Natural killer cell treated with Interleukin-12 subunit alpha and Interleukin-12 subunit beta and Interleukin-15 and Interleukin-18, amount 100 ng/mL, for 72 hours (primary cell): ENCODE results near the gene HOXB9. TPM values are rescaled to one million over a fixed set of nuclear protein-coding genes. Genes with fewer than 3 reads are reported as not detected.

Source experiments
- ATAC-seq, 2 donors: fragments of 150-1000 bp; cut with Tn5 transposase in 1 of 2; sonication (Bioruptor Pico), chemical (Tn5 transposase) in 1 of 2; 2 replicates each; pipeline ENCODE4 v1.10.0; 2021
- DNase-seq: peaks from one replicate; pipeline ENCODE4 v3.0.0; 2022; ENCODE audit warnings: low spot score
- H3K27ac Mint-ChIP-seq, 2 donors: 1 replicate in 1 of 2; 2 replicates in 1 of 2; pipeline ENCODE4 v1.8.0; 2022; ENCODE audit warnings: mixed read lengths in 2 of 2, mild to moderate bottlenecking in 1 of 2, moderate library complexity in 1 of 2
- H3K27me3 Mint-ChIP-seq, 2 donors: 1 replicate in 1 of 2; 2 replicates in 1 of 2; pipeline ENCODE4 v1.8.0; 2022; ENCODE audit warnings: mixed read lengths in 2 of 2
- H3K36me3 Mint-ChIP-seq: one replicate; pipeline ENCODE4 v1.8.0; 2022; ENCODE audit warnings: mixed read lengths
- H3K4me1 Mint-ChIP-seq, 2 donors: 1 replicate in 1 of 2; 2 replicates in 1 of 2; pipeline ENCODE4 v1.8.0; 2022; ENCODE audit warnings: low read depth in 2 of 2, mixed read lengths in 2 of 2, mild to moderate bottlenecking in 1 of 2
- H3K4me3 Mint-ChIP-seq: one replicate; pipeline ENCODE4 v1.8.0; 2022; ENCODE audit warnings: mixed read lengths
- H3K9me3 Mint-ChIP-seq: 2 replicates; pipeline ENCODE4 v1.8.0; 2022; ENCODE audit warnings: mixed read lengths
- total RNA-seq, 2 donors: library from RNA; stranded (reverse); gene quantifications; one replicate each; pipeline ENCODE4 v1.2.3, GENCODE V29; 2022

HOXB9 gene
- total RNA-seq, 2 donors from 2014 or later: 0.78 to 2.7 TPM

DNA sequence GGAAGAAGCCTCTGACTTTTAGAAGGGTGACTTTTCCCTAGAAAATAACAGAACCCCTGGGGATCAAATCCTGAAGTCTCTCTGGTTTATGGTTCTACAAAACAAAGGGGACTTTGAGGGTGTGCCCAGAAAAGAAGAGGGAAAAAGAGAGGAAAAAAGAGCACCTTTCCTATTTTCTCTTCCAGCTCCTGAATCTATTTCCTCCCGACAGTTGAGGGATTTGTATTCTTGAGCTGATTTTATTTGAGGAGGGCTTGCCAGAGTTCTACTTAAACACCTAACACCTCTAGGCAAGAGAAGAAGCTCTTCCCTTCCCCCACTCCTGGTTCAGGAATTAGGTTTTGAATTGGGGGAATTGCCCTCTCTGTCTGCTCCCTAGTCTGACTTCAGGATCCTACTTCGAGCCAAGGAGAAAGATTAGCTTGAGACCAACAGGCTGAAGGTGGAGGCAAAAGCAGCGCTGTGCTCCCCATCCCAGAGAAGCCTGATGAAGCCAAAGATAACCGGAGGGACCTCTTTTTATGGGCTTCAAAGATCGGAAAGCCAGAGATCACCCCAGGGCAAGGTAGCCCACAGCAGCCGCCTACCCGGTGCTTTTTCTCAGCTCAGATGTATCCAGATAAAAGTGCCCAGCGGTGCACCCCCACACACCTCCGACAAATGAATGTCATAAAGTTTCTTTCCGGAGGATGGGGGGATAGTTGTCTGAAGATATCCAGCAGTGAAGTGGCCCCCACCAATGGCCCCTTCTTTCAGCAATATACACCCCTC is 36.9 kb downstream of the HOXB9 start:
- Mint-ChIP-seq H3K27me3 (peaks cover 24 to 52% of the 10 kb centered on the region in 2 donors), H3K4me3 (no peak overlapping the region), H3K9me3 (no peaks in the 10 kb centered on the region), H3K4me1 (peaks cover 41 to 48% of the 10 kb centered on the region in 2 donors), H3K27ac (no peak overlapping the region), H3K36me3 (no peaks in the 10 kb centered on the region)
- ATAC-seq (no peak), DNase-seq (no peak)

DNA sequence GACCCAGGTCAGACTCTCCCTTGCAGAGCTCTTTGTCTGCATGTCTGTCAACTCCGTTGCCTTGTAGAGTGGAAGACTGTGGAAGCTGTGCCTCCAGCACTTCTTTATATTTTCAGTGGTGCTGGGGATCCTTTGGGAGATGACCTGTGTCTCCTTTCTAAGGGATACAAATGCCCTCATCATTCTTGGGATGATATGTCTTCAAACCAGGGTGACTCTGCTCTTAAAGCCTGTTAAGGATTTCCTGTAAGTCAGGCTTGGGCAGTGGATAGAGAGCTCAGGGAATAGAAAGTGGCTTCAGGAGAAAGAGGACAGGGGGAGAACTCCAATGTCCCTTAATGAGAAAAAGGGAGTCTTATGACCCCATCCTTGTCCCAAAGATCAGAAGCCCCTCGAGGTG is 37.6 kb downstream of the HOXB9 start:
- no peak overlapping the region for H3K4me3 Mint-ChIP-seq
- peaks cover 39 to 42% of the 10 kb centered on the region in 2 donors for H3K4me1 Mint-ChIP-seq
- ATAC-seq: no peak
- H3K36me3 Mint-ChIP-seq: no peaks in the 10 kb centered on the region
- peaks cover 24 to 57% of the 10 kb centered on the region in 2 donors for H3K27me3 Mint-ChIP-seq
- H3K9me3 Mint-ChIP-seq: no peaks in the 10 kb centered on the region
- DNase-seq: no peak
- no peak overlapping the region for H3K27ac Mint-ChIP-seq

DNA sequence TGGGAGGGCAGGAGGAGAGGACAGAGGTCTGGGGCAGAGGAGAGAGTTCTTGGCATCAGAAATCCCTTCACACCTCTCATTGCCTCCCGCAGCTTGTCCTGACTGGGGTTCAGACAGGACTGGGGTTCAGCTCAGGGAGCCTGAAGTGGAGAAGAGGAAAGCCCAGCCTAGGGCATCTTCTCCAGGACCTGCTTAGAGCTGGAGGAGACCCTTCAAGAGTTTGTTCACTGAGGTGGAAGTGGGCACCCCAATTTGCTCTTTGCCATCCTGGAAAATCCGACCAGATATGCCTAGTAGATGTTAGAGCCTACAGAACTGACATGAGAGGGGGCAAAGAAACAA is 38.1 kb downstream of the HOXB9 start:
- ATAC-seq: no peak
- no peaks in the 10 kb centered on the region for H3K9me3 Mint-ChIP-seq
- no peaks in the 10 kb centered on the region for H3K36me3 Mint-ChIP-seq
- H3K27me3 Mint-ChIP-seq: peaks cover 24 to 57% of the 10 kb centered on the region in 2 donors
- H3K27ac Mint-ChIP-seq: no peak overlapping the region
- peaks cover 37 to 40% of the 10 kb centered on the region in 2 donors for H3K4me1 Mint-ChIP-seq
- no peak for DNase-seq
- no peak overlapping the region for H3K4me3 Mint-ChIP-seq

DNA sequence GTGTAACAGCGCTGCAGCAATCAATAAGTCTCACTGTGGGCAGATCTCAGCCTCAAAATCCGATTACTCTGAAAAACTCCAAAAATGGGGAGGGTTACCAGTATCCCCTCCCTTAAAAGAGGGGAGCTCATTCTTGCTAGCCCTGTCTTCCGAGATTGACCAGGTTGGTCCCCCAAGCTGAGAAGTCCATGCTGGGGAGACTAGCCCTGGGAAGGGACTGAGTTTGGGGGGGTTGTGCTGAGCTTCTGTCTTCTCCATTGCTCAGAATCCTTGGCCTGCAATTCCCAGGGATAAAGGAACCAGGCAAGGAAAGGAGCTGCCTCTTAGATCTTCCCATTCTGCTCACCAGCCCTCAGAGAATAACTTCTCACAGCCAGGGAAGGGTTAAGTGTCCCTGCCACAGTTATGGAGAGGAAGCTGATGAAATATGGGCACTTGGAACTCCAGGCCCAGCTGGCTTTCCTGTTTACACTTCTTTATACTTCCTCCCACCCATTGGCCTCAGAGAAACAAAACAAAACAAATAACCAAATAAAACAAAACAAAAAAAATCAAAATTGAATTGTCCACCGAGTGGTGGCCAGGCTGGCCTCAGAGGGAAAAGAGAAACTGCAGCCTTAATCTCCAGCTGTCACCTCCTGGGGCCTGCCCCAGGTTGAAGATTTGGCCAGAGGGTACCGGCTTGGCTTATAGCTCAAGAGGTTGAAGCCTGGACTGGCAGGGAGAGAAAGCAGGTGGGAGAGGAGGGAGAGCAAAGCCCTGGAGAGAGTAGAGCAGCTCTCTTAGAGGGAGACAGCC is 38.7 kb downstream of the HOXB9 start:
- no peaks in the 10 kb centered on the region for H3K36me3 Mint-ChIP-seq
- no peak for DNase-seq
- H3K4me1 Mint-ChIP-seq: peaks cover 34 to 37% of the 10 kb centered on the region in 2 donors
- H3K27me3 Mint-ChIP-seq: peaks cover 24 to 57% of the 10 kb centered on the region in 2 donors
- peak overlapping the region; percentile 31 for H3K4me3 Mint-ChIP-seq
- H3K27ac Mint-ChIP-seq: no peak overlapping the region
- no peaks in the 10 kb centered on the region for H3K9me3 Mint-ChIP-seq
- no peak for ATAC-seq

DNA sequence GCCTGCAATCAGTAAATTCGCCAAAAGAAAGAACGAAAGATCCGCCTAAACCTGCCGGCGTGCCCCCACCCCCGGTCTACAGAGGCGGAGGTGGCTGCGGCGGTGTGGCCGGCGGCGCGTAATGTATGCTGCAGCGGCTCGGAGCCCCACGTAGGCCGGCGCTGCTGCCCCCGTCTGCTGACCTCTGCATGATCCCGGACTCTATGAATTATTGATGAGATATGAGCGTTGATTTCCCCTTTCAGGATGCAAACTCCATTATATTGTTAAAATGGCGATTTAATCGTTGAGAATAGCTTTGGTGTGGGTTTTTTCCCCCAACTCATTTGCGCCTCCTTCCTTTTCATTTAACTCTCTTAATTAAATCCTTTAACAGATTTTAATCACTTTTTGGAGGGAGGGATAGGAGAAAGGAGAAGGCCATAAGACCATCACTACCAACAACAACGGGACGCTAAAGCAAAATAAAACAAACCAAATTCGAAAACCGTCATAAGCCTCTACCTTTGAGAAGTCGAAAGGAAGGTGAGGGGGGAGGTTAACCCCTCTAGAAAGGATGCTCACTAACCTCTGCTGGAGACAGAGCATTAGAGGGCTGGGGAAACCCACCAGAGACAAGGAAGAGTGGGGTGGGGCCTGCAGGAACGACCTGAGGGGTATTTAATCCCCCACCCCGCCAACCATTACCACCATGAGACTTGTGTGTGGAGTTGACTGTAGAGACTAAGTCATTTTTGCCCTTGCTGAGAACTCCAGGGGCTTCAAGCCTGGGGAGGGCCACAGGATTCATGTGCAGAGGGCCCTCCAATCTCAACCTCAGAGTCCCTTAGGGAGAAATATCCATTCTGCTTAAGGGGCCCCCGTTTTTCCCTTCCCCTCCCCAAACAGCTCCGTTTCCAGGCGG is 39.6 kb downstream of the HOXB9 start:
- Mint-ChIP-seq H3K9me3 (no peaks in the 10 kb centered on the region), H3K27ac (peak overlapping the region; percentile 60 to 93), H3K27me3 (peaks cover 20 to 54% of the 10 kb centered on the region in 2 donors), H3K4me3 (peak overlapping the region; percentile 97), H3K4me1 (peaks cover 33 to 36% of the 10 kb centered on the region in 2 donors), H3K36me3 (no peaks in the 10 kb centered on the region)
- DNase-seq (no peak), ATAC-seq (peak in 1 of 2 donors; percentile 50)

DNA sequence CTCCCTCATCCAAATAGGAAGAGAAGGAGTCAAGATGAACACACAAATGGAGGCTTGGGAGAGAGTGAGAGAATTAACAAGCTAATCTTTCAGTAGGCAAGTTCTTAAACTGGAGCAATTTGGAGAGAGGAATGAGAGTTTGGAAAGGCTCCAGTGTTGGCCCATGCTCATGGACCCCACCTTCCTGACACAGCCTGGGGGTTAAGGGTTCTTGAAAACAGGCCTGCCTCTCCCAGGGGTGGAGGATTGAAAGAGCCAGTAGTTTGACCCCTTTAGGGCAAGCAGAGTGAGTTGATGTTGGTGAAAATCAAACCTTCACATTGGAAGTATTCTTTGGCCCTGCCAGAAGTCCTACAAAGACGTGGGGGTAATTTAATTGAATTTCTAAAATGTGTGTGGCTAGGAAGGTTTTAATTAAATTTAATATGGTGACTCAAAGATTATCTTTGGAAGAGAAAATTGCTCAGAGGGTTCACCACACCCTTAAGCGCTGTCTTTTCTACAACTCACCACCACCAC is 41.9 kb downstream of the HOXB9 start:
- Mint-ChIP-seq H3K4me1 (peaks cover 41 to 46% of the 10 kb centered on the region in 2 donors), H3K36me3 (no peaks in the 10 kb centered on the region), H3K4me3 (peak overlapping the region; percentile 97), H3K27me3 (peaks cover 25 to 51% of the 10 kb centered on the region in 2 donors), H3K27ac (peak overlapping the region; percentile 60 to 93), H3K9me3 (no peaks in the 10 kb centered on the region)
- no peak for DNase-seq
- no peak for ATAC-seq

DNA sequence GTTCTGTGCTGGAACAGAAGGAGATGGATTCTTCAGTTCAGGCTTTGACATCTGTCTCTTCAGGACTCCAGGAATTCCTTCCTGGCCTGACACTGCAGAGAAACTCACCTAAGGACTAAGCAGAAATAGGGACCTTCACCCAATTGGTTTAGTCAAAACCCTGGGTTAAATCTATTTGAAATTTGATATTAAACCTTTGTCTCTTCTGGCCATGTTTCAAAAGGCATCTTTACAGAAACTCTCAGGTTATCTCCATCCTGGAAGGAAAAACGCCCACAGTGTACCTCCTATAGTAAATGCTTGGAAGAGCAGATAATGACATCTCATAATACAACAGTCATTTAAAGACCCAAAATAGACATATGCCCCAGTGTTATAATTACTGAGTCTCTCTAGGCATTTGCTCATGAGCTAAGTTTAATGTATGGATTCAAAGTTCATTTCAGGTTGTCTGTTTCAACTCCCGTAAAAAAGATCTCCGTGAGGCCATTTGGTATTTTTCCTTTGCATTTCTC is 42.4 kb downstream of the HOXB9 start:
- DNase-seq: no peak
- peaks cover 46 to 51% of the 10 kb centered on the region in 2 donors for H3K4me1 Mint-ChIP-seq
- H3K4me3 Mint-ChIP-seq: peak overlapping the region; percentile 97

DNA sequence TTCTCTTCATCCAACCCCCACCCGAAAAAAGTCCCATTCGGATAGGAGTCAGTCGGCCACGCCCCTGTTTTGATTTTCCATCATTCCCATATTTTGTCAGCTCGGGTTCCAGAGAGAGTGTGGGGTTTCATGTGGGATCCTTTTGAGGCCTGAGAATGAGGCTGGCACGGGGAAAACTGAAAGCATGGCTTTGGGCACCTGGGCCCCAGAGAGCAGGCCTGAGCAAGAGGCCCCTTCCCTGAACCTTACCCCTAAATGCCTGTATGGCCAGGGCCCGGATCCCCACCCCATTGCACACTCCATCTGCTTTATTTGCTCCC is 43.4 kb downstream of the HOXB9 start:
- Mint-ChIP-seq H3K27me3 (peaks cover 16 to 43% of the 10 kb centered on the region in 2 donors), H3K9me3 (no peaks in the 10 kb centered on the region), H3K4me3 (peak overlapping the region; percentile 93), H3K4me1 (peaks cover 52 to 54% of the 10 kb centered on the region in 2 donors), H3K36me3 (no peaks in the 10 kb centered on the region), H3K27ac (peak overlapping the region; percentile 35 to 65)
- no peak for ATAC-seq
- no peak for DNase-seq

More for the DNA sequence above, 42.4 kb downstream of the HOXB9 start:
- Mint-ChIP-seq H3K27ac (peak overlapping the region in 1 of 2 donors; percentile 60), H3K9me3 (no peaks in the 10 kb centered on the region), H3K36me3 (no peaks in the 10 kb centered on the region), H3K27me3 (peaks cover 24 to 53% of the 10 kb centered on the region in 2 donors)
- ATAC-seq: no peak

DNA sequence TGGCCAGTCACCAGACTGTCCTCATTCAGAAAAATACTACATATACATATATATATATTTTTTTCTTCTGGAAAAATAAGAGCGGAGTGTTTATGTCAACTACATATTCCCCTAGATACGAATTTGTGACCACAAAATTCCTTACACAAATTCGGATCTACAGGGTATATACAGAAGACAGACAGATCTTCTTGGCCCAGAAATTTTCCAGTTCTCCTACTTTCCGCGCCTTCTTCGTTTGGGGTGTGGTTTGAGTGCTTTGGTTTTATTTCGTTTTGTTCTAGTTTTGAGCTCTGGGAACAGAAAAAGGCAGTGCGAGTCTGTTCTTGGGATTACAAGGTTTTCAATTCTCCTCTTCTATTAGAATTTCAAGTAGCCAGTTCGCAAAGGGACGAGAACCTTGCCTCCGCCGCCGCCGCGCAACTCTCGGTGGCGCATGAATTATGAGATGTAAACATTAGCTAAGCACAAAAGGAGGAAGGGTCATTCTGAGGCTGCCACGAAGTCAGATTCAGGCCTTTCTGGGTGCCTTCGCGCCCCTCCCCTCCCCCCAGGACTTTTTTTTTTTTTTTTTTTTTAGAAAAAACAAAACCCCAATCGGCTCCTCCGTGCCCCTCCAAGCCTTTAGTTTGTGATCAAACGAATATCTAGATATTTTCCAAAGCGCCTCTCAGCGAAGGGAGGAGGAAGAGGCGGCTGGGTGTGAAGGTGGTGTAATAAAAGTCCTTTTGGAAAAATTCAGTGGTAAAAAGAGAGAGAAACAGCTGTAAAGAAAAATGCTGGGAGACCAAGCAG is 46.2 kb downstream of the HOXB9 start:
- peaks cover 38 to 39% of the 10 kb centered on the region in 2 donors for H3K4me1 Mint-ChIP-seq
- no peaks in the 10 kb centered on the region for H3K36me3 Mint-ChIP-seq
- ATAC-seq (no peak), DNase-seq (no peak)
- H3K27me3 Mint-ChIP-seq: peaks cover 12 to 27% of the 10 kb centered on the region in 2 donors
- peak overlapping the region; percentile 93 for H3K4me3 Mint-ChIP-seq
- H3K9me3 Mint-ChIP-seq: no peaks in the 10 kb centered on the region
- H3K27ac Mint-ChIP-seq: peak overlapping the region; percentile 55 to 84

DNA sequence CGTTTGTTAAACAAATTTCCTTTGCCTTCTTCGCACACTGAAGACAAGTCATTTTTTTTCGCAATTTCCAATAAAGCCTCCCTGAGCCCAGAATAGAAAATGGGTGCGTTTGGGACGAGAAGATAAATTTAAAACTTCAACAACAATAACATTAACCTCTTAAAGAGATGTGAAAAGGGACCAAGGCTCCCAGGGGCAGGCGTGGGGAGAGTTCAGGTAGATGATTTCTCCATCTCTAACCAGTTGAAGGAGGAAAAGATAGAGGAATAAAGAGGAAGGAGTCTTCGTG is 46.7 kb downstream of the HOXB9 start:
- Mint-ChIP-seq H3K36me3 (no peaks in the 10 kb centered on the region), H3K27ac (peak overlapping the region; percentile 84 to 94), H3K9me3 (no peaks in the 10 kb centered on the region), H3K4me3 (peak overlapping the region; percentile 93), H3K27me3 (peaks cover 12 to 24% of the 10 kb centered on the region in 2 donors), H3K4me1 (peaks cover 34 to 36% of the 10 kb centered on the region in 2 donors)
- no peak for ATAC-seq
- no peak for DNase-seq

DNA sequence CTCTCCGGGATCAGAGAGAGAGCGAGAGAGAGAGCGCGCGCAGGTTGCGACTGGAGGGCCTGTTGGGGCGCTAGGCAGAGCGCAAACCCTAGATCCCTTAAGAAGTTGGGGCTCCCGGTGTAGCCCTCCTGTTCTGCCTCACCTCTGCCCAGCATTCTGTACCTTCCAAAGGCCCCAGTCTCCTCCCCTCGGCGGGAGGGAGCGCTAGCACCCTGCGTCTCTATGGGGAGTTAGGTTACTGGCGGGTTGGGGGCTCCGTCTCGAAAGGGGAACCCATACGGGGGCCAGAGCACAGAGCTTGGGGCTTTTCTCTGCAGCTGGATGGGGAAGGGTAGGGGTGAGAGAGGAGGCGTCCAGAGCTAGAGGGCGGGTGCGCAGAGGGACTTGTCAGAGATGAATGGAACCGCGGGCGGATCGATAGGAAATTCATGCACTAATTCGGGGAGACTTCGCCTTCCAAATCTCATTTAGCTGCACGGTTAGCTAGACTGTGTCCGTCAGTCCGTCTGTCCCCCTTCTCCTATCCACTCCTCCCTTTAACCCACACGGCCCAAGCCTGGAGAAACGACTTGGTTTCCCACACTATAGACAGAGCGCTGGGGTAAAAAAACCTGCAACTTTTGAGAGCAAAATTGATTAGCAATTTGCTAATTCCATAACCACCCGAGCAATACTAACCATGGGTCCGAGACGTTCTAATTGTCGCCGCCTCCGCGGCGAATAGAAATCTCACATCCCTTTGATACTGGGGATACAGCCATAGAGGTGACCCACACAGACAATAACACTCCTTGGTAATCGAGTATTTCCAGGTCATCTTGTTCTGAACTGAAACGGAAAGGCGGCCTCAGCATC is 47.3 kb downstream of the HOXB9 start:
- Mint-ChIP-seq H3K4me1 (peaks cover 33 to 38% of the 10 kb centered on the region in 2 donors), H3K4me3 (peak overlapping the region; percentile 93), H3K27me3 (peaks cover 12 to 21% of the 10 kb centered on the region in 2 donors), H3K9me3 (no peaks in the 10 kb centered on the region), H3K36me3 (no peaks in the 10 kb centered on the region), H3K27ac (peak overlapping the region; percentile 84 to 94)
- DNase-seq (no peak), ATAC-seq (peak in 1 of 2 donors; percentile 55)
